ENCODE results near the gene TMED4. TPM values are rescaled to one million over a fixed set of nuclear protein-coding genes. Genes with fewer than 3 reads are reported as not detected.

TMED4 gene
- total and polyA plus RNA-seq, 2 donors (not counting 1 experiment from before 2014, with no cell fraction given), result 84.1 to 102 TPM

Other genes with a start within 250 kb of the TMED4 start
- 101 and 120 TPM in 2 replicates for gene NUDCD3, start 91.6 kb downstream of the TMED4 start, total RNA-seq
- 16.6 and 29.8 TPM in 2 replicates for gene NUDCD3, start 91.6 kb downstream of the TMED4 start, polyA plus RNA-seq
- gene NPC1L1, start 40.9 kb downstream of the TMED4 start, total RNA-seq, result not detected in 2 replicates
- gene NPC1L1, start 40.9 kb downstream of the TMED4 start, polyA plus RNA-seq, result 0.07 and 0.10 TPM in 2 replicates
- 102 and 104 TPM in 2 replicates for gene DDX56, start 8.3 kb downstream of the TMED4 start, total RNA-seq
- gene DDX56, start 8.3 kb downstream of the TMED4 start, polyA plus RNA-seq, result 88.0 and 88.2 TPM in 2 replicates
- gene OGDH, start 24.4 kb upstream of the TMED4 start, total RNA-seq, result 71.5 and 80.2 TPM in 2 replicates
- gene OGDH, start 24.4 kb upstream of the TMED4 start, polyA plus RNA-seq, result 29.9 and 42.6 TPM in 2 replicates
- gene ZMIZ2, start 166.6 kb upstream of the TMED4 start, total RNA-seq, result 442 and 446 TPM in 2 replicates
- 237 and 254 TPM in 2 replicates for gene ZMIZ2, start 166.6 kb upstream of the TMED4 start, polyA plus RNA-seq
- gene PPIA, start 214.4 kb upstream of the TMED4 start, total RNA-seq, result 773 and 807 TPM in 2 replicates
- gene PPIA, start 214.4 kb upstream of the TMED4 start, polyA plus RNA-seq, result 1,447 and 1,498 TPM in 2 replicates

Data from B cell (primary cell).